ENCODE measurements around the gene CDC14A. TPM values are rescaled to one million over a fixed set of nuclear protein-coding genes. Genes with fewer than 3 reads are reported as not detected.
A peak's percentile ranks its signal among the peaks of the same experiment; 100 is the strongest.

CDC14A gene
- total RNA-seq, 1 donor from 2014 or later, result 0.79 TPM

GRCh38 chr1:100353071-100353801, 930 bp downstream of the CDC14A start:
- no peak for DNase-seq (ENCODE audit: low read depth)
- H3K4me3 ChIP-seq (ENCODE audit: low read depth, low read length), result peak overlapping the region; percentile 60
- H3K36me3 ChIP-seq (ENCODE audit: control insufficient read depth, insufficient read depth, low read length), result no peaks in the 10 kb centered on the region
- no peaks in the 10 kb centered on the region for H3K27me3 ChIP-seq (ENCODE audit: control insufficient read depth, insufficient read depth, low read length)
- no peak for TF ChIP-seq CTCF (IDR thresholded peaks at IDR 0.05; ENCODE audit: insufficient read depth, low read length, severe bottlenecking)
- FAIRE-seq, result no peak

- no peak for FAIRE-seq
- DNase-seq (ENCODE audit: low read depth), result peak; percentile 49
- Histone ChIP-seq H3K36me3 (ENCODE audit: control insufficient read depth, insufficient read depth, low read length) (no peaks in the 10 kb centered on the region), H3K27me3 (ENCODE audit: control insufficient read depth, insufficient read depth, low read length) (no peaks in the 10 kb centered on the region), H3K4me3 (ENCODE audit: low read depth, low read length) (no peak overlapping the region)
- TF ChIP-seq CTCF (IDR thresholded peaks at IDR 0.05; ENCODE audit: insufficient read depth, low read length, severe bottlenecking), result no peak
These were observed 1.7 kb downstream of the CDC14A start for GRCh38 chr1:100353988-100354387.

- H3K27me3 ChIP-seq (ENCODE audit: control insufficient read depth, insufficient read depth, low read length), result no peaks in the 10 kb centered on the region
- no peak for TF ChIP-seq CTCF (IDR thresholded peaks at IDR 0.05; ENCODE audit: insufficient read depth, low read length, severe bottlenecking)
- H3K36me3 ChIP-seq (ENCODE audit: control insufficient read depth, insufficient read depth, low read length), result no peaks in the 10 kb centered on the region
- FAIRE-seq (peak; percentile 50), DNase-seq (ENCODE audit: low read depth) (peak; percentile 82)
- no peak overlapping the region for H3K4me3 ChIP-seq (ENCODE audit: low read depth, low read length)
These were observed 2.7 kb downstream of the CDC14A start for GRCh38 chr1:100354971-100355394.

- FAIRE-seq, result no peak
- Histone ChIP-seq H3K4me3 (ENCODE audit: low read depth, low read length) (no peak overlapping the region), H3K36me3 (ENCODE audit: control insufficient read depth, insufficient read depth, low read length) (no peaks in the 10 kb centered on the region), H3K27me3 (ENCODE audit: control insufficient read depth, insufficient read depth, low read length) (no peaks in the 10 kb centered on the region)
- DNase-seq (ENCODE audit: low read depth), result no peak
- no peak for TF ChIP-seq CTCF (IDR thresholded peaks at IDR 0.05; ENCODE audit: insufficient read depth, low read length, severe bottlenecking)
These were observed 5.9 kb downstream of the CDC14A start for GRCh38 chr1:100358210-100358609.

- H3K4me3 ChIP-seq (ENCODE audit: low read depth, low read length), result no peak overlapping the region
- no peaks in the 10 kb centered on the region for H3K27me3 ChIP-seq (ENCODE audit: control insufficient read depth, insufficient read depth, low read length)
- FAIRE-seq (no peak), DNase-seq (ENCODE audit: low read depth) (no peak)
- no peak for TF ChIP-seq CTCF (IDR thresholded peaks at IDR 0.05; ENCODE audit: insufficient read depth, low read length, severe bottlenecking)
- no peaks in the 10 kb centered on the region for H3K36me3 ChIP-seq (ENCODE audit: control insufficient read depth, insufficient read depth, low read length)
These were observed 6.8 kb downstream of the CDC14A start for GRCh38 chr1:100359139-100359538.
